Activated CD8-positive, alpha-beta memory T cell treated with anti-CD3 and anti-CD28 coated beads, Interleukin-2, amount 10 ng/mL, durations not matched to agents 7 days and 5 days (primary cell): Measurements from ENCODE around the gene STX16. TPM values are rescaled to one million over a fixed set of nuclear protein-coding genes. Genes with fewer than 3 reads are reported as not detected.

ENCODE experiments used
- ATAC-seq: fragments of 150-1000 bp; cut with Tn5 transposase; one replicate; pipeline ENCODE4 v1.10.0; 2021; ENCODE audit warnings: moderate library complexity
- CTCF ChIA-PET: fragments of 350-600 bp; sonication (Branson Sonifier 250); formaldehyde crosslinking; loops from one replicate; lab custom pipeline; 2021; ENCODE audit warnings: antibody characterized with exemption; lab: Charles Lee
- DNase-seq: peaks from one replicate; pipeline ENCODE4 v3.0.0-alpha.2; 2020
- H3K27ac Mint-ChIP-seq: one replicate; pipeline ENCODE4 v1.8.0; 2021; ENCODE audit warnings: mild to moderate bottlenecking, mixed read lengths
- H3K27me3 Mint-ChIP-seq: one replicate; pipeline ENCODE4 v1.8.0; 2021; ENCODE audit warnings: mixed read lengths
- H3K36me3 Mint-ChIP-seq: one replicate; pipeline ENCODE4 v1.8.0; 2021; ENCODE audit warnings: mild to moderate bottlenecking, mixed read lengths
- H3K4me1 Mint-ChIP-seq: one replicate; pipeline ENCODE4 v1.8.0; 2021; ENCODE audit warnings: mixed read lengths
- H3K4me3 Mint-ChIP-seq: one replicate; pipeline ENCODE4 v1.8.0; 2021; ENCODE audit warnings: mild to moderate bottlenecking, moderate library complexity, mixed read lengths
- H3K9me3 Mint-ChIP-seq: one replicate; pipeline ENCODE4 v1.8.0; 2022; ENCODE audit warnings: low read depth, mixed read lengths
- total RNA-seq, 2 experiments: library from RNA; stranded (reverse); gene quantifications; one replicate each; pipeline ENCODE4 v1.2.3, GENCODE V29; 2021

Gene STX16
- total RNA-seq, 2 experiments from 2014 or later, result 120 to 165 TPM

GRCh38 chr20:58670102-58670501 is 19.0 kb downstream of the STX16 start:
- CTCF ChIA-PET, result no interaction called here
- ATAC-seq (no peak), DNase-seq (no peak)
- peaks cover 9% of the 10 kb centered on the region for H3K4me1 Mint-ChIP-seq
- H3K27ac Mint-ChIP-seq, result no peak overlapping the region
- H3K36me3 Mint-ChIP-seq, result peaks cover 52% of the 10 kb centered on the region
- no peak overlapping the region for H3K4me3 Mint-ChIP-seq
- no peaks in the 10 kb centered on the region for H3K27me3 Mint-ChIP-seq
- H3K9me3 Mint-ChIP-seq, result no peaks in the 10 kb centered on the region

- no peak overlapping the region for H3K4me3 Mint-ChIP-seq
- H3K9me3 Mint-ChIP-seq, result no peaks in the 10 kb centered on the region
- H3K4me1 Mint-ChIP-seq, result peaks cover 5% of the 10 kb centered on the region
- H3K27me3 Mint-ChIP-seq, result no peaks in the 10 kb centered on the region
- no peak for DNase-seq
- CTCF ChIA-PET, result interaction anchor here (1.2 kb wide), 1 partner anchor 19 kb away, joined by 4 read pairs; the partner anchor contains the start of gene STX16
- peaks cover 57% of the 10 kb centered on the region for H3K36me3 Mint-ChIP-seq
- no peak overlapping the region for H3K27ac Mint-ChIP-seq
- no peak for ATAC-seq
These were observed 19.6 kb downstream of the STX16 start for GRCh38 chr20:58670659-58671058.

- CTCF ChIA-PET, result interaction anchor here (0.7 to 1.5 kb wide), 4 partner anchors 13 to 32 kb away, joined by 3 to 4 read pairs (median 3); partner anchors contain the start of gene STX16
- H3K36me3 Mint-ChIP-seq, result peaks cover 56% of the 10 kb centered on the region
- DNase-seq (no peak), ATAC-seq (no peak)
- no peaks in the 10 kb centered on the region for H3K9me3 Mint-ChIP-seq
- no peaks in the 10 kb centered on the region for H3K4me1 Mint-ChIP-seq
- H3K4me3 Mint-ChIP-seq, result no peak overlapping the region
- H3K27me3 Mint-ChIP-seq, result no peaks in the 10 kb centered on the region
- no peak overlapping the region for H3K27ac Mint-ChIP-seq
These were observed 22.0 kb downstream of the STX16 start for GRCh38 chr20:58673119-58673518.

- CTCF ChIA-PET, result no interaction called here
- no peaks in the 10 kb centered on the region for H3K4me1 Mint-ChIP-seq
- DNase-seq, result no peak
- ATAC-seq, result no peak
- no peaks in the 10 kb centered on the region for H3K27me3 Mint-ChIP-seq
- H3K36me3 Mint-ChIP-seq, result peaks cover 60% of the 10 kb centered on the region
- no peaks in the 10 kb centered on the region for H3K9me3 Mint-ChIP-seq
- H3K4me3 Mint-ChIP-seq, result no peak overlapping the region
- H3K27ac Mint-ChIP-seq, result no peak overlapping the region
These were observed 24.1 kb downstream of the STX16 start for GRCh38 chr20:58675146-58675584.

GRCh38 chr20:58675641-58676040 is 24.6 kb downstream of the STX16 start:
- ATAC-seq, result no peak
- peaks cover 58% of the 10 kb centered on the region for H3K36me3 Mint-ChIP-seq

GRCh38 chr20:58676161-58676560 is 25.1 kb downstream of the STX16 start:
- H3K27me3 Mint-ChIP-seq, result no peaks in the 10 kb centered on the region
- DNase-seq (no peak), ATAC-seq (no peak)
- no peak overlapping the region for H3K27ac Mint-ChIP-seq
- no peaks in the 10 kb centered on the region for H3K9me3 Mint-ChIP-seq
- H3K36me3 Mint-ChIP-seq, result peaks cover 59% of the 10 kb centered on the region
- CTCF ChIA-PET, result interaction anchor here (0.6 kb wide), 1 partner anchor 186 kb away, joined by 3 read pairs; no protein-coding TSS in a partner anchor
- no peak overlapping the region for H3K4me3 Mint-ChIP-seq
- no peaks in the 10 kb centered on the region for H3K4me1 Mint-ChIP-seq

More at GRCh38 chr20:58675641-58676040, 24.6 kb downstream of the STX16 start:
- H3K27ac Mint-ChIP-seq, result no peak overlapping the region
- no peaks in the 10 kb centered on the region for H3K9me3 Mint-ChIP-seq
- H3K27me3 Mint-ChIP-seq, result no peaks in the 10 kb centered on the region
- no peak for DNase-seq
- H3K4me3 Mint-ChIP-seq, result no peak overlapping the region
- CTCF ChIA-PET, result no interaction called here
- H3K4me1 Mint-ChIP-seq, result no peaks in the 10 kb centered on the region

GRCh38 chr20:58677079-58677604 is 26.1 kb downstream of the STX16 start:
- CTCF ChIA-PET, result interaction anchor here (0.6 kb wide), 1 partner anchor 185 kb away, joined by 3 read pairs; no protein-coding TSS in a partner anchor
- H3K27ac Mint-ChIP-seq, result no peak overlapping the region
- no peaks in the 10 kb centered on the region for H3K4me1 Mint-ChIP-seq
- DNase-seq, result no peak
- H3K4me3 Mint-ChIP-seq, result no peak overlapping the region
- H3K36me3 Mint-ChIP-seq, result peaks cover 58% of the 10 kb centered on the region
- H3K9me3 Mint-ChIP-seq, result no peaks in the 10 kb centered on the region
- no peaks in the 10 kb centered on the region for H3K27me3 Mint-ChIP-seq
- ATAC-seq, result no peak

GRCh38 chr20:58677808-58678207 is 26.7 kb downstream of the STX16 start:
- peaks cover 56% of the 10 kb centered on the region for H3K36me3 Mint-ChIP-seq
- H3K27me3 Mint-ChIP-seq, result no peaks in the 10 kb centered on the region
- H3K9me3 Mint-ChIP-seq, result no peaks in the 10 kb centered on the region
- CTCF ChIA-PET, result no interaction called here
- no peak overlapping the region for H3K27ac Mint-ChIP-seq
- no peak for ATAC-seq
- DNase-seq, result no peak
- H3K4me1 Mint-ChIP-seq, result no peaks in the 10 kb centered on the region
- H3K4me3 Mint-ChIP-seq, result no peak overlapping the region

GRCh38 chr20:58678806-58679205 is 27.7 kb downstream of the STX16 start:
- Mint-ChIP-seq H3K4me3 (no peak overlapping the region), H3K4me1 (no peaks in the 10 kb centered on the region), H3K9me3 (no peaks in the 10 kb centered on the region), H3K27me3 (no peaks in the 10 kb centered on the region), H3K27ac (no peak overlapping the region), H3K36me3 (peaks cover 49% of the 10 kb centered on the region)
- ATAC-seq (no peak), DNase-seq (no peak)
- CTCF ChIA-PET, result no interaction called here

- ATAC-seq (no peak), DNase-seq (no peak)
- H3K27ac Mint-ChIP-seq, result no peak overlapping the region
These were observed 31.8 kb downstream of the STX16 start for GRCh38 chr20:58682656-58683531.

GRCh38 chr20:58684291-58684690 is 33.2 kb downstream of the STX16 start:
- DNase-seq, result no peak
- H3K4me1 Mint-ChIP-seq, result no peaks in the 10 kb centered on the region
- no peaks in the 10 kb centered on the region for H3K9me3 Mint-ChIP-seq
- no peaks in the 10 kb centered on the region for H3K27me3 Mint-ChIP-seq
- no peak overlapping the region for H3K4me3 Mint-ChIP-seq
- no peak overlapping the region for H3K27ac Mint-ChIP-seq
- ATAC-seq, result no peak
- H3K36me3 Mint-ChIP-seq, result peaks cover 18% of the 10 kb centered on the region
- CTCF ChIA-PET, result no interaction called here

More at GRCh38 chr20:58682656-58683531, 31.8 kb downstream of the STX16 start:
- Mint-ChIP-seq H3K4me1 (no peaks in the 10 kb centered on the region), H3K27me3 (no peaks in the 10 kb centered on the region), H3K36me3 (peaks cover 21% of the 10 kb centered on the region), H3K9me3 (no peaks in the 10 kb centered on the region), H3K4me3 (no peak overlapping the region)
- CTCF ChIA-PET, result interaction anchor here (0.9 to 1.4 kb wide), 2 partner anchors 8 to 22 kb away, joined by 3 read pairs; no protein-coding TSS in a partner anchor

- peaks cover 7% of the 10 kb centered on the region for H3K36me3 Mint-ChIP-seq
These were observed 34.9 kb downstream of the STX16 start for GRCh38 chr20:58685988-58686387.

GRCh38 chr20:58688414-58688813 is 37.3 kb downstream of the STX16 start:
- CTCF ChIA-PET, result no interaction called here
- ATAC-seq (no peak), DNase-seq (no peak)
- Mint-ChIP-seq H3K27me3 (no peaks in the 10 kb centered on the region), H3K27ac (no peak overlapping the region), H3K36me3 (peaks cover 6% of the 10 kb centered on the region), H3K9me3 (no peaks in the 10 kb centered on the region), H3K4me3 (no peak overlapping the region), H3K4me1 (peaks cover 8% of the 10 kb centered on the region)

More at GRCh38 chr20:58685988-58686387, 34.9 kb downstream of the STX16 start:
- no peak overlapping the region for H3K27ac Mint-ChIP-seq
- no peak for DNase-seq
- H3K27me3 Mint-ChIP-seq, result no peaks in the 10 kb centered on the region
- no peak overlapping the region for H3K4me3 Mint-ChIP-seq
- no peaks in the 10 kb centered on the region for H3K9me3 Mint-ChIP-seq
- ATAC-seq, result no peak
- H3K4me1 Mint-ChIP-seq, result peaks cover 4% of the 10 kb centered on the region
- CTCF ChIA-PET, result interaction anchor here (1.1 kb wide), 1 partner anchor 33 kb away, joined by 5 read pairs; no protein-coding TSS in a partner anchor
